K562 (cell line): ENCODE data around the gene CBY3. TPM values are rescaled to one million over a fixed set of nuclear protein-coding genes. Genes with fewer than 3 reads are reported as not detected.

ENCODE experiments used
- CCNT2 ChIP-seq: IDR thresholded peaks from 2 replicates; pipeline ENCODE4 v1.6.1; 2011; ENCODE audit warnings: borderline replicate concordance, low read depth, mild to moderate bottlenecking, moderate library complexity, mixed read lengths, low read length; ENCODE audit not compliant: insufficient read length; ENCODE audit errors: extremely low read depth
- ETS1 ChIP-seq: conservative IDR thresholded peaks from 2 replicates; pipeline ENCODE4 v1.6.1; 2011; ENCODE audit warnings: low read depth, mild to moderate bottlenecking, low read length; ENCODE audit not compliant: control insufficient read depth
- HNRNPH1 ChIP-seq: fragments of 200-400 bp; formaldehyde crosslinking; optimal IDR thresholded peaks from 2 replicates; pipeline ENCODE3; 2017; ENCODE audit warnings: low read depth, mild to moderate bottlenecking, low read length, moderate library complexity
- MNT ChIP-seq, 2 experiments: fragments of 450-650 bp; conservative IDR thresholded peaks; 2 replicates each; pipeline ENCODE4 v1.6.1; 2017; ENCODE audit warnings: mild to moderate bottlenecking in 2 of 2, moderate library complexity in 2 of 2
- NRF1 ChIP-seq, 2 experiments: fragments of 450-650 bp; IDR thresholded peaks in 1 of 2; conservative IDR thresholded peaks in 1 of 2; 2 replicates each; pipeline ENCODE4 v1.6.1; 2014; ENCODE audit warnings: mild to moderate bottlenecking in 2 of 2
- RNF2 ChIP-seq: sonication (generic); IDR thresholded peaks from 2 replicates; pipeline ENCODE4 v1.6.1; 2016
- SLC30A9 ChIP-seq: fragments of 250-450 bp; sonication (Bioruptor Pico); IDR thresholded peaks from 2 replicates; pipeline ENCODE4 v1.8.0; 2022; ENCODE audit warnings: mild to moderate bottlenecking, moderate library complexity
- SMAD1 ChIP-seq: fragments of 150-350 bp; IDR thresholded peaks from 2 replicates; pipeline ENCODE4 v1.6.1; 2014; ENCODE audit warnings: low read length, low read depth; ENCODE audit not compliant: partially characterized antibody
- SMARCC2 ChIP-seq: fragments of 450-650 bp; IDR thresholded peaks from 2 replicates; pipeline ENCODE4 v1.6.1; 2017; ENCODE audit warnings: antibody characterized with exemption, moderate library complexity, mild to moderate bottlenecking, low read depth
- TAF7 ChIP-seq: fragments of 450-650 bp; IDR thresholded peaks from 2 replicates; pipeline ENCODE4 v1.6.1; 2016; ENCODE audit warnings: missing genetic modification characterization, missing compliant biosample characterization
- ZBTB43 ChIP-seq: sonication (generic); formaldehyde crosslinking; IDR thresholded peaks from 2 replicates; pipeline ENCODE4 v1.8.0; 2023; ENCODE audit warnings: mild to moderate bottlenecking, missing genetic modification reagents
- ZFPM2 ChIP-seq: fragments of 250-450 bp; sonication (Bioruptor Pico); IDR thresholded peaks from 2 replicates; pipeline ENCODE4 v1.5.1; 2022; ENCODE audit warnings: mild to moderate bottlenecking
- ZNF589 ChIP-seq: fragments of 200-800 bp; sonication (Bioruptor generic); IDR thresholded peaks from 2 replicates; pipeline ENCODE4 v1.6.1; 2016; ENCODE audit warnings: low read depth, missing genetic modification characterization, missing compliant biosample characterization
- polyA plus RNA-seq, 8 experiments: library from polyadenylated mRNA; depleted of rRNA in 4 of 8; stranded (reverse) in 5 of 8; unstranded in 3 of 8; fragments of >200 nt; fragmentation: Nextera tagmentation in 2 of 8; fragmentation: Illumina TruSeq in 1 of 8; extraction: Ambion mirVana in 2 of 8; extraction: Trizol in 1 of 8; gene quantifications; 2 replicates each; pipeline versions ENCODE4 v1.2.1 to v1.2.3, GENCODE V29; 2011 to 2014; ENCODE audit warnings: inconsistent platforms in 1 of 8, missing spikeins in 1 of 8
- total RNA-seq, 7 experiments: library from RNA; depleted of rRNA in 6 of 7; stranded (reverse); fragments of >200 nt in 6 of 7; fragmentation: Illumina TruSeq in 2 of 7; extraction: Trizol in 2 of 7; gene quantifications; 2 replicates each; pipeline versions ENCODE4 v1.2.1 to v1.2.3, GENCODE V29; 2011 to 2021; ENCODE audit warnings: low replicate concordance in 1 of 7
- TF ChIP-seq, protein P1 (sequence below): fragments of 250-450 bp; sonication (Bioruptor Pico); IDR thresholded peaks from 2 replicates; pipeline ENCODE4 v1.4.0; 2020
- TF ChIP-seq, protein P2 (sequence below): fragments of 450-650 bp; formaldehyde crosslinking; IDR thresholded peaks from 2 replicates; pipeline ENCODE4 v1.4.0; 2020; ENCODE audit warnings: mild to moderate bottlenecking, moderate library complexity

The CBY3 gene
- total and polyA plus RNA-seq, 9 of the 15 experiments (the other 6 are each of a cell fraction or from before 2014, with no cell fraction given) = not detected

DNA sequence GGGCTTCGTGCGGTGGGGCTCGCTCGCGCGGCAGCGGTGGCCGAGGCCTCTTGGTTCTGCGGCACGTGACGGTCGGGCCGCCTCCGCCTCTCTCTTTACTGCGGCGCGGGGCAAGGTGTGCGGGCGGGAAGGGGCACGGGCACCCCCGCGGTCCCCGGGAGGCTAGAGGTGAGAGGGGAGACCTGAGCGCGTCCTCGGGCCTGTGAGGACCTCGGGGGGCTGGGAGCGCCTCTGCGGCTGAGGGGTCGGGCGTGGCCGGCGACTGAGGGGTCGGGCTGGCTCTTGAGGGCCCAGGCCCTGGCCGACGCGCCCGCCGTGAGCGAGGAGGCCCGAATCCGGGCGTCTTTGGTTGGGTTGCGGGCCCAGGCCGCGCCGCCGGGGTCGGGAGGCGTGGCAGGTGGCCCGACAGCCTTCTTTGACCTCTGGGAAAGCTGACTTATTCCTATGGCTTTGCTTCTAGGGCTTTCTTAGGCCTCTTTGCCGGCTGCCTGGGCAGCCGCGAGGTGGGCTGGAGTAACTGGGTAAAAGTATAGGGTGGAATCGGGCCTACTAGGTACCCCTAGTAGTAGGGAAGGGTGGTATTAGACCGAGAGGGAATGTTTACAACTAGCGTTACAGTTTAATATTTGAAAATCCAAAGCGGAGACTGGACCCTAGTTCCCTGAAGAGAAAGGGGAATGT is 18.2 kb upstream of the CBY3 start, which contains the start of gene CANX (continued):
- TF ChIP-seq, protein P1, sequence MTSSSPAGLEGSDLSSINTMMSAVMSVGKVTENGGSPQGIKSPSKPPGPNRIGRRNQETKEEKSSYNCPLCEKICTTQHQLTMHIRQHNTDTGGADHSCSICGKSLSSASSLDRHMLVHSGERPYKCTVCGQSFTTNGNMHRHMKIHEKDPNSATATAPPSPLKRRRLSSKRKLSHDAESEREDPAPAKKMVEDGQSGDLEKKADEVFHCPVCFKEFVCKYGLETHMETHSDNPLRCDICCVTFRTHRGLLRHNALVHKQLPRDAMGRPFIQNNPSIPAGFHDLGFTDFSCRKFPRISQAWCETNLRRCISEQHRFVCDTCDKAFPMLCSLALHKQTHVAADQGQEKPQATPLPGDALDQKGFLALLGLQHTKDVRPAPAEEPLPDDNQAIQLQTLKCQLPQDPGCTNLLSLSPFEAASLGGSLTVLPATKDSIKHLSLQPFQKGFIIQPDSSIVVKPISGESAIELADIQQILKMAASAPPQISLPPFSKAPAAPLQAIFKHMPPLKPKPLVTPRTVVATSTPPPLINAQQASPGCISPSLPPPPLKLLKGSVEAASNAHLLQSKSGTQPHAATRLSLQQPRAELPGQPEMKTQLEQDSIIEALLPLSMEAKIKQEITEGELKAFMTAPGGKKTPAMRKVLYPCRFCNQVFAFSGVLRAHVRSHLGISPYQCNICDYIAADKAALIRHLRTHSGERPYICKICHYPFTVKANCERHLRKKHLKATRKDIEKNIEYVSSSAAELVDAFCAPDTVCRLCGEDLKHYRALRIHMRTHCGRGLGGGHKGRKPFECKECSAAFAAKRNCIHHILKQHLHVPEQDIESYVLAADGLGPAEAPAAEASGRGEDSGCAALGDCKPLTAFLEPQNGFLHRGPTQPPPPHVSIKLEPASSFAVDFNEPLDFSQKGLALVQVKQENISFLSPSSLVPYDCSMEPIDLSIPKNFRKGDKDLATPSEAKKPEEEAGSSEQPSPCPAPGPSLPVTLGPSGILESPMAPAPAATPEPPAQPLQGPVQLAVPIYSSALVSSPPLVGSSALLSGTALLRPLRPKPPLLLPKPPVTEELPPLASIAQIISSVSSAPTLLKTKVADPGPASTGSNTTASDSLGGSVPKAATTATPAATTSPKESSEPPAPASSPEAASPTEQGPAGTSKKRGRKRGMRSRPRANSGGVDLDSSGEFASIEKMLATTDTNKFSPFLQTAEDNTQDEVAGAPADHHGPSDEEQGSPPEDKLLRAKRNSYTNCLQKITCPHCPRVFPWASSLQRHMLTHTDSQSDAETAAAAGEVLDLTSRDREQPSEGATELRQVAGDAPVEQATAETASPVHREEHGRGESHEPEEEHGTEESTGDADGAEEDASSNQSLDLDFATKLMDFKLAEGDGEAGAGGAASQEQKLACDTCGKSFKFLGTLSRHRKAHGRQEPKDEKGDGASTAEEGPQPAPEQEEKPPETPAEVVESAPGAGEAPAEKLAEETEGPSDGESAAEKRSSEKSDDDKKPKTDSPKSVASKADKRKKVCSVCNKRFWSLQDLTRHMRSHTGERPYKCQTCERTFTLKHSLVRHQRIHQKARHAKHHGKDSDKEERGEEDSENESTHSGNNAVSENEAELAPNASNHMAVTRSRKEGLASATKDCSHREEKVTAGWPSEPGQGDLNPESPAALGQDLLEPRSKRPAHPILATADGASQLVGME (CRISPR knock-in tag) = no peak
- TF ChIP-seq SMAD1 (peak; percentile 84), ETS1 (0 out of 2 replicates have a peak, but pooled peaks have one; percentile 50), ZBTB43 (CRISPR knock-in tag) (0 out of 2 replicates have a peak, but pooled peaks have one; percentile 68), MNT (conservative IDR thresholded peaks at IDR 0.05) (peak; percentile 85 to 94), NRF1 (conservative IDR thresholded peaks at IDR 0.05 in 1 of 2, IDR thresholded peaks at IDR 0.05 in 1 of 2) (no peak), RNF2 (0 out of 2 replicates have a peak, but pooled peaks have one; percentile 61), ZNF589 (CRISPR knock-in tag) (no peak), SMARCC2 (no peak), ZFPM2 (CRISPR knock-in tag) (0 out of 2 replicates have a peak, but pooled peaks have one; percentile 13), HNRNPH1 (peak; percentile 60), SLC30A9 (no peak), TAF7 (tag) (0 out of 2 replicates have a peak, but pooled peaks have one; percentile 30), CCNT2 (peak; percentile 81)
- TF ChIP-seq, protein P2, sequence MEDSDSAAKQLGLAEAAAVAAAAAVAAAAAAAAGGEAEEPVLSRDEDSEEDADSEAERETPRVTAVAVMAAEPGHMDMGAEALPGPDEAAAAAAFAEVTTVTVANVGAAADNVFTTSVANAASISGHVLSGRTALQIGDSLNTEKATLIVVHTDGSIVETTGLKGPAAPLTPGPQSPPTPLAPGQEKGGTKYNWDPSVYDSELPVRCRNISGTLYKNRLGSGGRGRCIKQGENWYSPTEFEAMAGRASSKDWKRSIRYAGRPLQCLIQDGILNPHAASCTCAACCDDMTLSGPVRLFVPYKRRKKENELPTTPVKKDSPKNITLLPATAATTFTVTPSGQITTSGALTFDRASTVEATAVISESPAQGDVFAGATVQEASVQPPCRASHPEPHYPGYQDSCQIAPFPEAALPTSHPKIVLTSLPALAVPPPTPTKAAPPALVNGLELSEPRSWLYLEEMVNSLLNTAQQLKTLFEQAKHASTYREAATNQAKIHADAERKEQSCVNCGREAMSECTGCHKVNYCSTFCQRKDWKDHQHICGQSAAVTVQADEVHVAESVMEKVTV (CRISPR knock-in tag) = no peak
